NCI-H2107 treated with DMSO at 0.1 percent for 48 hours (cell line): Measurements from ENCODE around the gene SLC9A5.

ENCODE experiments used
- DNase-seq: peaks from one replicate; lab custom pipeline; 2025; ENCODE audit not compliant: unreplicated experiment; lab: John Stamatoyannopoulos, UW

Gene SLC9A5

DNA sequence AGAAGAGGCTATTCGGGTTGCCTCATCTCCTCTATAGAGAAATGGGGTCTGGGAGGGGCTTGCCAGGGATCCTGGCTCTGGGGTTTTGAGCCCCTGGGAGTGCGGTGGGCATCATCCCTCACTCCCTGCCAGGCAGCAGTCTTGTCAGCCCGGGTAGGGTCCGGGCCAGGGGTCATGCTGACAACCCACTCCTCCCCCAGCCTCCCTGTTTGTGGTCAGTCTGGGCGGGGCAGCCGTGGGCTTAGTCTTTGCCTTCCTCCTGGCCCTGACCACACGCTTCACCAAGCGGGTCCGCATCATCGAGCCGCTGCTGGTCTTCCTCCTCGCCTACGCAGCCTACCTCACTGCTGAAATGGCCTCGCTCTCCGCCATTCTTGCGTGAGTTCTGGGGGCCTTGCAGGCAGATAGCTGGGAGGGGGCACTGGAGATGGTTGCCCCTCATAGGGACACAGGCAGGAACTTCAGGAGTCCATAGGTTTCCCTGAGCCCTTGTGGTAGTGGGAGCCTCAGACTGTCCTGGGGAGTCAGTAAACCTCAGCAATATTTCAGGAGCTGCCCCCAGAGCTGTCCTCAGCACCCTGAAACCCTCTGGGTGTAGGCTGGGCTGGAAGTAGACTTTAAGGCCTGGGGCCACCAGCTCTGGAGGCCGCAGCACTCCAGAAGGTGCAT lies 6.9 kb downstream of the SLC9A5 start:
- no peak for DNase-seq

DNA sequence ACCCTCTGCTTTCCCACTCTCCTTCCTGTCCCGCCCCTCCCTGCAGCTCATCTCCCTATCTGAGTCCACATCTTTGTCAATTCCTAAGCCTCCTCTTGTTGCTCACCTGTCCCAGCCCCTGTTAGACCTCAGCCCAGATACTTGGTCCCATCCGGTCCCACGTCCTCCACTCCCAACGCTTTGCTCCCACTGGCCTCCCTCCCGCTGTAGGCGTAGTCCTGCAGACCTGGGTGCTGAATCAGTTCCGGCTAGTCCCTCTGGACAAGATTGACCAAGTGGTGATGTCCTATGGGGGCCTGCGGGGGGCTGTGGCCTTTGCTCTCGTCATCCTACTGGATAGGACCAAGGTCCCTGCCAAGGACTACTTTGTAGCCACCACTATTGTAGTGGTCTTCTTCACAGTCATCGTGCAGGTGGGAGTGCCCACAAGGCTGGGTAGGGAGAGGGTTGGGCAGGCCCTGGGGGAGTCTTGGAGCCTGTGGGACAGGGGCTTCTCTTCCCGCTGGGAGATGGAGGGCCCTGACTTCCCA lies 8.0 kb downstream of the SLC9A5 start:
- DNase-seq = no peak

DNA sequence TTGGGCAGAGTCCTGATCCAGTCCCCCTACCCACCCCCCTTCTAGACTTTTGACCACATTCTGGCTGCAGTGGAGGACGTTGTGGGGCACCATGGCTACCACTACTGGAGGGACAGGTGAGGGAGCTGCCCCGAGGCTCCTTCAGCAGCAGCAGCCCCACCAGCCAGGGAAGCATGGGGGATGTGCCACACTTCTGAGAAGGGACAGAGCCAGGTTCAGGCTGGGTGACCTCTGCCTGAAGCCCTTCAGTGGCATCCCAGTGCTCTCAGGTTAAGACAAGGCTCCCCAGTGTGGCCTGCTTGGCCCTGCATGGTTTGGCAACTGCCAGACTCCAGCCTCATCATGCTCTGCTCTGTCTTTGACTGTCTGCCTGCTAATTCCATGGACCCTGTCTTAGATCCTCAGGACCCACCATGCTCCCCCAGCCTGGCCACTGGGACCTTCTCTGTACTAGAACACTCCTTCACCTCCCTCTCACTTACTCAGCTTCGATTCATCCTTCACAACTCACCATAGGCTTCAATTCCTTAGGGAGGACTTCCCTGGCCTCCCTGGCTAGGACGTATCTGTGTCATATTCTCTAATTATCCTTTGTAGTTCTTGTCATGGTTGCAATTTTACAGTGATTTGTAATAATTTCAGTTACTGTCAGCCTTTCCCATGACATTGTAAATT lies 8.8 kb downstream of the SLC9A5 start:
- no peak for DNase-seq

DNA sequence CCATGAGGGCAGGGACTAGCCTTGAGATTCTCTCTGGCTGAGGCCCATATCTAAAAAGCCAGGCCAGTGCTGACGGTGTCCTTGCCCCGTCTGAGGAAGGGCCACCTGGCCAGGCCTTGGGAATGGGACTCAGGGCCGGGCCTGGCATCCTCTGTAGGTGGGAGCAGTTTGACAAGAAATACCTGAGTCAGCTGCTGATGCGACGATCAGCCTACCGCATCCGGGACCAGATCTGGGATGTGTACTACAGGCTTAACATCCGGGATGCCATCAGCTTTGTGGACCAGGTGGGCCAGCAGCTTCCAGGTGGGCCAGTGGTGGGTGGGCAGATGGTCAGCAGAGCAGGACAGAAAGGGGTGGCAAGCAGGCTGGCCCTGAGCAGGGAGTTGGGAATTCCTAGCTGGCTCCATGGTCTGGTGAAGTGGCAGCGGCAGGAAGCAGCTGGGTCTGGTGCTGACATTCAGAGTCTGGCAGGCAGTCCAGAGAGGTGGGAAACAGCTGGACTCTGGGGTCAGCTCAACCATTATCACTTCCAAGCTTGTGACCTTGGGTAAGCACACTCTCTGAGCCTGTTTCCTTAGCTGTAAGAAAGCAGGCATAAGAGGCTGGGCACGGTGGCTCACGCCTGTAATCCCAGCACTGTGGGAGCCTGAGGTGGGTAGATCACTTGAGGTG lies 9.5 kb downstream of the SLC9A5 start:
- no peak for DNase-seq

DNA sequence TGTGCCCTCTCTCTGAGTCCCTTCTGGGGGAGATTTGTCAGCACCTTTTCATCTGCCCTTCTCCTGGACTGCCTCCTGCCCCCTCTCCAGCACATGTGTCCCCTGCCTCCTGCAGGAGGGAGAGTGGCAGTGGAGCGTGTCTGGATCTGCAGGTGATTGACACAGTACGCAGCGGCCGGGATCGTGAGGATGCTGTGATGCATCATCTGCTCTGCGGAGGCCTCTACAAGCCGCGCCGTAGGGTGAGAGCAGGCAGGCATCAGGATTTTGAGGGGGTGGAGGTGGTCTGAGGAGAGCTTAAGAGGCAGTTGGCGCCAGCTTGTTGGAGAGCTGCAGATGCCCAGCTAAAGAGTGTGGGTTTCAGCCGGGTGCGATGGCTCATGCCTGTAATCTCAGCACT lies 10.9 kb downstream of the SLC9A5 start:
- no peak for DNase-seq

DNA sequence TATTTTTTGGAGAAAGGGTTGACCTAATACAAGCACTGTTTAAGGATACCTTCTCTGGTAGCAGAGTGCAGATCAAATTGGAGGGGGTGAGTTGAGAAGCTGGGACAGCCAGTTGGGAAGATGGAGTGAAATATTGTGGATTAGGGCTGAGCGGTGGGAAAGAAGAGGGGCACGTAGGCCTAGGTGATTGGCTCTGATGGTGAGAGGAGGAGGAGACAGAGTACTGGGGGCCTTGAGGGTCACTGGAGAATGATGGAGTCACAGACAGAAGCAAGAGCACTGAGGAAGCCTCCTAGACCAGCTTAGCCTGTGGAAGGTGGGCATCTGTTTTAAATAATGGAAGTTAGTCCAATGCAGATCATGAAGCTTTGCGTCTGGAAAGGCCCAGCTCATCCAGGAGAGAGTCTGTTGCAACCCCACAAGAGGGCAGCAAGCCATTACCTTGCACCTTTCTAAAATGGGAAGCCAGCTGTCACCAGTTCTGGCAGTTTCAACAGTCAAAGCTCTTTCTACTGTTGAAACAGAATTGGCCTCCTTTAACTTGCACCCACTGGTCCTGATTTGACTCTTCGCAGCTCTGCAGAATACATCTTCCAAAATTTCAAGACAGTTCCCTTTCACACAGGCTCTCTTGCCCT lies 11.8 kb downstream of the SLC9A5 start:
- peak; percentile 71 for DNase-seq

DNA sequence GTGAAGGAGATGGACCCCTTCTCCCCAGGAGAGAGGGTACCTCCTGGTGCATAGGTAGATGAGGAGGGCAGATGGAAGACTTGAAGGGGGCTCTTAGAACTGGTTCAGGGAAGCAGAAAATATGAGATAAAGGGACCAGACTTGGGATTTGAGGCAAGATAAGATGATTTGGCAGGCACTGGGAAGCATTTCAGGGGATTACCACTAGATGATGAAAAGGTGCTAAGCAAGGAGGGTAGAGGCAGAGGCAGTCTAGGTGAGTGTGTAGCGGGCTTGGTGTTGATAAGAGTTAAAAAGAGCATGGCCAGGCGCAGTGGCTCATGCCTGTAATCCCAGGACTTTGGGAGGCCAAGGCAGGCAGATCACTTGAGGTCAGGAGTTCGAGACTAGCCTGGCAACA lies 14.4 kb downstream of the SLC9A5 start:
- DNase-seq = no peak

DNA sequence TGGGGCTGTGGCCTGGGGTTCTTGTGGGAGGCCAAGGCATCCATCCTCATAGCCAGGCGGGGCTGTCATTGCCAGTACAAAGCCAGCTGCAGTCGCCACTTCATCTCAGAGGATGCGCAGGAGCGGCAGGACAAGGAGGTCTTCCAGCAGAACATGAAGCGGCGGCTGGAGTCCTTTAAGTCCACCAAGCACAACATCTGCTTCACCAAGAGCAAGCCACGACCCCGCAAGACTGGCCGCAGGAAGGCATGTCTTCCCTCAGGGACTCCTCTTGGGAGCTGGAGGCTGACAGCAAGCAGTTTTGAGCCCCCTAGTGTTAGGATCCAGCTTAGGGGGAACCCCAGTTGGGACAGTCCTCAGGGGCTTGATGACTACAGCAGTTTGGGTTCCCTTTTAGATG lies 15.5 kb downstream of the SLC9A5 start:
- no peak for DNase-seq

DNA sequence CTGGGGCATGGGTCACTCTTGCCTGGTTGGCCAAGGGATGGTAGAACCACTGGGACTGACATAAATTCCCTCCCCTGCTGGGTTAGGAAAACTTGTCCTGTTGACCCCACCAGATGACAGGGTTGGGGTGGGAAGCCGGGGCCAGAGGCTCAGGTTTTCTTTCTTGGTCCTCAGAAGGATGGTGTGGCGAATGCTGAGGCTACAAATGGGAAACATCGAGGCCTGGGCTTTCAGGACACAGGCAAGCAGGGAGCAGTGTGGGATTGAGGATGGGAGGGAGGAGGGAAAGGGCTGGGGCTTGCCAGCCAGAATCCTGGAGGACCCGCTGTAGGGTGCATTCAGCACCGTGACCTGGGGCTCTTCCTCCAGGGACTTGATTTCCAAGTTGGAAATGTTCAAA lies 16.1 kb downstream of the SLC9A5 start:
- DNase-seq = no peak

DNA sequence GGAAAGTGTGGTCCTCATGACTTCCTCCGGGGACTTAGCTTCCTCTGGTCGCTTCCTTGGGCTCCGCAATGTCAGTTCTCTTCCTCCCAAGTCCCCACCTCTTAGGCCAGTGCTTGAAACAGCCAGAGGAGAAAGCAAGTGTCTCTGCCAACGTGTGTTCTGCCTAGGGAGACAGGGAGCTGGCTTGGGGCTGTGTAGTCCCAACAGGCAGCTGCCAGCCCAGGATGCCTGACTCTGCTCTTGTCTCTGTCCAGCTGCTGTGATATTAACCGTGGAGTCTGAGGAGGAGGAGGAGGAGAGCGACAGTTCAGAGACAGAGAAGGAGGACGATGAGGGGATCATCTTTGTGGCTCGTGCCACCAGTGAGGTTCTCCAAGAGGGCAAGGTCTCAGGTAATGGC lies 17.1 kb downstream of the SLC9A5 start:
- no peak for DNase-seq

DNA sequence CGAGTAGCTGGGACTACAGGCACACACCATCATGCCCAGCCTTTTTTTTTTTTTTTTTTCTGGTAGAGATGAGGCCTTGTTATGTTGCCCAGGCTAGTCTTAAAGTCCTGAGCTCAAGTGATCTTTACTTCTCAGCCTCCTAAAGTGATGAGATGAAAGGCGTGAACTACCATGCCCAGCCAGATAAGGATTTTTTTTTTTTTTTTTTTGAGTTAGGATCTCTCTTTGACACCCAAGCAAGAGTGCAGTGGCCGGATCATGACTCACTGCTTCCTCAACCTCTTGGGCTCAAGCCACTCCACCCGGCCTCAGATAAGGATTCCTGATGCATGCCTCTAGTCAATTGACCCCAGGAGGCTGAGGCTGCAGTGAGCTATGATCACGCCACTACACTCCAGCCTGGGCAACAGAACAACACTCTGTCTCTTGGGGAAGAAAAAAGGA lies 19.4 kb downstream of the SLC9A5 start:
- no peak for DNase-seq

DNA sequence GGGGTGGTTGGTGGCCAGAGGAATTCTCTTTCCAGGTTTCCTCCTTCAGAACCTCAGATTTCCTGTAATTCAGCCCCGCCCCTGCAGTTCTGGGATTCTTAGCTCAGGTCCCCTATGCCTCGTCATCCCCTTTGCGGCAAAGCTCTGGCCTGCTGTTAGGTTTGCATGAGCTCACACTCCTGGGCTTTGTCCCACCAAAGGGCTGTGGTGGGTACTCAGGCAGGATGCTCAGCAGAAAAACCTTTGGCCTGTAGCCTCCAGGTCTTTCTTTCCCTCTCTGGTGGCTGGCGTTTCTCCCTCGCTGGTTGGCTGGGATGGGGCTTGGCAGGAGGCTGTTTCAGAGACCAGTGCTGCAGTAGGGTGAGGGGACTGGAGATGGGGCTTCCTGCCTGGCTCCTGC lies 21.0 kb downstream of the SLC9A5 start:
- DNase-seq = no peak

DNA sequence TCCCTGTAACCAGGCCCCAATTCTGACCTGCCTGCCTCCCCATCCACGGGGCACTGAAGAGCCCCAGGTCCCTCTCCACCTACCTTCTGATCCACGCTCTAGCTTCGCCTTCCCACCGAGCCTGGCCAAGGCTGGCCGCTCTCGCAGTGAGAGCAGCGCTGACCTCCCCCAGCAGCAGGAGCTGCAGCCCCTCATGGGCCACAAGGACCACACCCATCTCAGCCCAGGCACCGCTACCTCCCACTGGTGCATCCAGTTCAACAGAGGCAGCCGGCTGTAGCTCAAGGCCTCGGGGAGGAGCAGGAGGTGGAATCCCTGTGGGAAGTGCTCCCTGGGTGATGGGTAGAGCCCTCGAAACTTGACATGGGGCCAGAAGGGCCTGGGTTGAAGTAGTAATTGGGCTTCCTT lies 22.2 kb downstream of the SLC9A5 start:
- no peak for DNase-seq

DNA sequence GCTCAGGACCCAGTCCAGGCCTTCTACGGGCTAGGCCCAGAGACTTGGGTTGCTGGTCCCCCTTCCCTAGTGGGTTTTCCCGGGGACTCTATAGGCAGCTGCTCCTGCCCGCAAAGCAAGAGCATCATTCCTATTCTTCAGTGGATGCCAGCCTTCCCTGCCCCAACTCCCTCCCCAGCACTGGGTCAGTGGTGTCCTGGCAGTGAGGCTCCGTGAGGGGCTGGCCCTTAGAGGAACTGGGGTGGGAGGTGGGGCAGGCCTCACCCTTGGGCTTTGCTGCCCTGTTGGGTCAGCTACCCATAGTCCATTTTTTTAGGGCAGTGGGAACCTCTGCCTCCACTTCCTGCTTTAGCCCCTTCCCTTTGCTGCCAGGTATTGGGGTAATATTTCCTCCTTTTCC lies 22.7 kb downstream of the SLC9A5 start:
- DNase-seq = no peak

DNA sequence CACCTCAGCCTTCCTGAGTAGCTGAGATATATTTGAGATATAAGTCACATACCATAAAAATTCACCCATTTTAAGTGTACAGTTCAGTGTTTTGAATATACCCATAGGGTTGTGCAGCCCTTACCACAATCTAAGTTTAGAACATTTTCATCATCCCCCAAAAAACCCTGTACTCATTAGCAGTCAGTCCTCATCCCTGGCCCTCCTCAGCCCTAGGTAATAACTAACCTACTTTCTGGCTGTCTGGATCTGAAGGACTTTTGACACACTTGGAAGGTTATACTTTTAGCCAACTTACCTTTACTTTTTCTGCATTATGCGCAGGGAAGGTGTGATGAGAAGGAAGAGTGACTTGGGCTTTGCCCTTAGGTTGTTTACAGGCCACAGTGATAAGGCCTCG lies 26.5 kb downstream of the SLC9A5 start:
- no peak for DNase-seq

DNA sequence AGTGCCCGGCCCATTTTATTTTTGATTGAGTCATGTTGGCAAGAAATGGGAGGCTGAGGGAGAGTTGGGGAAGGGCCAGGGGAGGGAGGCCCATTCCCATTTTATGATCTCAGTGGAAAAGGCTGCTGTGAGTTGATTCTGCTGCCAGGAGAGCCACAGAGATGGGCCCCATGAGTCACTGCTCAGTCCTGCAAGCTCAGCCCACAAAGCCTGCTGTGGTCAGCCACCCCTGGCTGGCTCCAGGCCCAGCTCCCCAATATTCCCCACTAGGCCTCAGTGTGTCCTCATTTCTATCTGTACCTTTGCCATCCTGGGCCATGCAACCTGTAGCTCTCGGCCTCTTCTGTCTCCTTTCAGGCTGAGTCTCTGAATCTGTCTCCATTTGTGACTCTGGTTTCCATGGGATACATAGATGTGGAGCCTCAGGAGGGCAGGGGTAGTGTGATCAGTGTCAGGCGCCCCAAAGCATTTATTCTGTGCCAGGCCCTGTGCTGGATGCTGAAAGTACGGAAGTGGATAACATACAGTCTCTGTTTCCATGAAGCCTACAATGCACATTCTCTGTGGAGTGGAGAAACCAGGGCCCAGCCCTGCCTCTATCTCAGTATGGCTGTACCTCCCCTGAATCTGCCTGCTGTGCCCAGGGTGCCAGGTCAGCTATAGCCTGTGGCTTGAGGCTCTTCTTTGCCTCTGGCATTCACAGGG lies 28.7 kb downstream of the SLC9A5 start:
- DNase-seq = no peak

DNA sequence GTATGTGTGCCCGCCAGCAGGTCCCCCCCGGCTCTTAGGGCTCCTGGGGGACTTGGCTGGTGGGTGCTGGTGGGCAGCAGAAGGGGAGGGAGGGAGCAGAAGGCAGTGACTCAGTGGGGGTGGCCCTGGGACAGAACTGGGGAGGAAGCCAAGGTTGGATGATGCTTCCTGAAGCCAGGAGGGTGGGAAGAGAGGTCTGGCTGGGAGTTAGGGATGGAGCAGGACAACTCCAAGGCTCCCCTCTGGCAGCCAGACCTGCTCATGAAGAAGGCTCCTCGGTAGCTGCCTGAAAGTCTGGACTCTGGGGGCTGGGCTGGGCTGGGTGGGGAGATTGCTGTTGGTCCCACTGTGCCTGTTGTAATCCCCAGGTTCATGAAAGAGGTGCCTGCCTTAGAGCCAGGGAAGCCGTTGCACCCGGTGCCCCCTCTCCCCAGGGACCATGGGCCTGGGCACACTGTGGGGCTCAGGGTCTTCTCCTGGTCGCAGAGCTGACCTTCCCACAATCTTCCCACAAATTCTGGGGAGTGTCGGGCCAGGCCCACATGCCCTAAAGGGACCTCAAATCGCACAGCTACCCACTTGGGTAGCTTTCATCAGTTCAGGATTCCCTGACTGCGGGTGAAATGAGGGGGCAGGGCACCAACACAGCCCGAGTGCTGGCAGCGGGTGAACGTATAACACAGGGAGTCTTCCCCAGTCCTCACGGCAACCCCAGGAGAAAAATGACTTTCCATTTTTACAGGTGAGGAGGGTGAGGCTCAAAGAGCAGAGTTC lies 29.4 kb downstream of the SLC9A5 start:
- DNase-seq = no peak

DNA sequence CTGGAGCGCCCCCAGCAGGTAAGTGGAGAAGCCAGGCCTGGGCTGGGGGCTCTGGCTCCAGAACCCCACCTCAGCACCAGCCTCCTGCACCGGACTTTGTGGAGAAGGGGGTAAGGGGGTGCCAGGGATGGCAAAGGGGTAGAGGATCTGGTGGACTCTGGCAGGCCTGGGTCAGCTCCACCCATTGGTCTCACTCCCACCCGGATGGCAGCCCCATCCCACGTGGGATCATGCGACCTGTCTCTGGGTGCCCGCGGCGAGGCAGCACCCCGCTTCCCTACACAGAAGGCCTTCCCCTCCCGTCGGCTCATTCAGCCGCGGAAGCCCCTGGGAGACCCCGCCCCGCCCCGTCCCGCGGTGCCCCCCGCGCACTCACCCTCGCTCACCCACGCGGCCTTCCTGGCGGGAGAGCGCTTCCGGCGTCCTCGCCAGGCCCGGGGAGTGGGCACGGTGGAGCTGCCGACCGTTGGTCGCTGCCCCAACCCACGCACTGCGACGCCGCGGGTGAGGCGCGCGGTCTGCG lies 30.1 kb downstream of the SLC9A5 start:
- DNase-seq = no peak

DNA sequence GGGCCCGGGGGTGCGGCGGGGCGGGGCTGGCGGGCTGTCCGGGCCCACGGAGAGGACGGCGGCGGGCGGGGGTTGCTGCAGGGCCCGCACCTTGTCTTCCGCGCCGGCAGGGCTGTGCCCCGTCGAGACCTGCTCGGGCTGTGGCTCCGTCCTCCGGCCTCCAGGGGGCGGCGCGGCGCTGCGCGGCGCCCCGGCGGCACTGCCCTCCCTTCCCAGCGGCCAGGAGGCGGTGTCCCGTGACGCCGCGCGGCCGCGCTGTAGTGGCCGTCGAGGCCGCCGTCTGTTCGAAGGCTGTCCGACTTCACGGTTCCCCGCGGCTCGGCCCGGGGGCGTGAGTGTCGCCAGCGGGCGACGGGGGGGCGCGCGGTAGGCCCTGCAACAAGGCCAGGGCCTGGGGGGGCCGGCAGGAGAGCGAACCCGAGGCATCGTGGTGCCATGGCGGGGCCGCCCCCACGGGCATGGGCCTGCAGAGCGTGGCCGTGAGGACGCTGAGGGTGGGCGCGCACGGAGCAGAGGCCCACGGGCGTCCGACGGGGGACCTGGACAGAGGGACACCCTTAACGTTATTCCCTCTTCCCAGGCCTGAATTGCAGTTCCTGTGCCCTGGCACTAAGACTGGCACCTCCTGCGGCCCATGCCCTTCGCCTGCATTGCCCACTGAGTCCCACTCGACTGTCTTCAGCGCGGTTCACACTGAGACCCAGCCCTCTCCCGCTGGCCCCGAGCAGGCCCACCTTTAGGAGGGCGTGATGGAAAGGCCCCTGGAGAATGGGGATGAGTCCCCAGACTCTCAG lies 30.7 kb downstream of the SLC9A5 start, which contains the start of gene PLEKHG4:
PLEKHG4 (plus strand) TSS at position 237 of the 794 bp plus-strand sequence; CDS start at position 750, 513 bp downstream.
- peak; percentile 32 for DNase-seq
